ENCODE data around the gene EPB41L5.

- TF ChIP-seq POLR2A (IDR thresholded peaks at IDR 0.05; ENCODE audit: low read length) (no peak), GATA1 (IDR thresholded peaks at IDR 0.05; ENCODE audit: low read depth, low read length) (no peak)
Observed at GRCh38 chr2:120206022-120206581, 193.2 kb downstream of the EPB41L5 start.

All from erythroblast (primary cell).